ENCODE results near the gene SPAG6.

- TF ChIP-seq ATF6 (CRISPR knock-in tag; IDR thresholded peaks at IDR 0.05) (no peak), CTCF (IDR thresholded peaks at IDR 0.05) (no peak), TEAD4 (CRISPR knock-in tag; IDR thresholded peaks at IDR 0.05) (no peak), AR (CRISPR knock-in tag; IDR thresholded peaks at IDR 0.05) (no peak), E2F4 (CRISPR knock-in tag; IDR thresholded peaks at IDR 0.05; ENCODE audit: borderline replicate concordance, low read depth) (no peak), CREB1 (CRISPR knock-in tag; IDR thresholded peaks at IDR 0.05) (no peak), CREM (CRISPR knock-in tag; IDR thresholded peaks at IDR 0.05) (no peak), NR3C1 (CRISPR knock-in tag; conservative IDR thresholded peaks at IDR 0.05; ENCODE audit: low read depth) (no peak)
These were observed 116.6 kb downstream of the SPAG6 start for GRCh38 chr10:22461891-22462290.

All from WTC11 (cell line).